Hematopoietic multipotent progenitor cell treated with erythropoietin and hydrocortisone succinate and interleukin-3 and kit ligand, for 15 days (in vitro differentiated cells): ENCODE results near the gene CLDN3.
"Not testable (repeated sequence)": the region's sequence is repeated elsewhere in the genome, so short reads cannot be mapped to it uniquely, and the experiment has no call there.

Experiments
- DNase-seq: peaks from one replicate; pipeline ENCODE4 v3.0.0-alpha.2; 2015; ENCODE audit warnings: low spot score

CLDN3 gene, protein sequence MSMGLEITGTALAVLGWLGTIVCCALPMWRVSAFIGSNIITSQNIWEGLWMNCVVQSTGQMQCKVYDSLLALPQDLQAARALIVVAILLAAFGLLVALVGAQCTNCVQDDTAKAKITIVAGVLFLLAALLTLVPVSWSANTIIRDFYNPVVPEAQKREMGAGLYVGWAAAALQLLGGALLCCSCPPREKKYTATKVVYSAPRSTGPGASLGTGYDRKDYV

DNA sequence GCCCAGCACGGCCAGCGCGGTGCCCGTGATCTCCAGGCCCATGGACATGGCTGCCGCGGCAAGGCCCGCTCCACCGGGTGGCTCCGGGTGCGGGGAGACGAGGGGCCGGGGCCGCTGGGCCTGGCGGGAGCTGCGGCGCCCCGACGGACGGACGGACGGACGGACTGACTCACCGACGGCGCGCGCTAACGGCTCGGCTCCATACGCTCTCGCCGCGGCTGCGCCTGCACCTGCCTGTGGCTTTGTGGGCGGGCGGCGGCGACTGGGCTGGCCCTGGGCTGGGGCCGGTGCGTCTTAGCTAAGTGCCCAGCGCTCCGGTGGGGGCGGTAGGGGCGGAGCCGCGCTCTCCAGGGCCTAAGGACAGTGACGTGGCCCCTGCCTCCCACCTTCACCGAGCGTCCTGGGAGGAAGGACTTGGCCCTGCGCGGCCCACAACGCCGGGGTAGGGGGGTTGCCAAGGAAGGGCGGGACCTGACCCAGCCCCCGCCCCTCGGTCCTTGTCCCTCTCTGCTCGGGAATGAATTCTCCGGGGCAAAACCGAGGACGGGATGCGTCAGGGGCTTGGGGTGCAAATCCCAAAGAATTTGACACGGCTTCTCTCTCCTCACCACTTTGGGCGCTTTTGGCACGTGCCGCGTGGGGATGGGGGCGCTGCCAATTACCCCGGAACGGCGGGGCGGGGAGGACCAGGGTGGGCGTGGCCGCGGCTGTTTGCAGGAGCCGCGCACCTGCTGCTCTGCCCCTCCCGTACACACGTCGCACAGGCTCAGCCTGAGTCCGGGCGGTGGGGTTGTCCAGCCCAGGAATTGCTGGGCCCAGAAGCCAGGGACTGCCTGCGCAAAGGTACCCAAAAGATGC is at the start of gene CLDN3:
Gene CLDN3 (minus strand): TSS at position 269 of the 858 bp plus-strand sequence. CDS start 221 bp downstream, at position 48.
- DNase-seq = no peak

DNA sequence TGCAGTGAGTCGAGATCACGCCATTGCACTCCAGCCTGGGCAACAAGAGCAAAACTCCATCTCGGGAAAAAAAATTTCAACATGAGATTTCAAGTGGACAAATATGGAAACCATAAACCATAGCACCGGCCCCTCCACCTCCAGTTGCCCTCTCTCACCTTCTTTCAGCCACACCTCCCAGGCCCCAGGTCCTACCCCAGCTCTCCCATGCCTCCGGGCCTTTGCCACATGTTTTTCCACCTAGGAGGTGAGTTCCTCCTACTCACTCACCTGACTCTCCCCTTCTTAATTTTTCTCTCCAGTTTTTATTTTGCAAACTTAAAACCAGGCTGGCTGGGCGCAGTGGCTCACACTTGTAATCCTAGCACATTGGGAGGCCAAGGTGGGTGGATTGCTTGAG is 47.1 kb upstream of the CLDN3 start:
- no peak for DNase-seq

DNA sequence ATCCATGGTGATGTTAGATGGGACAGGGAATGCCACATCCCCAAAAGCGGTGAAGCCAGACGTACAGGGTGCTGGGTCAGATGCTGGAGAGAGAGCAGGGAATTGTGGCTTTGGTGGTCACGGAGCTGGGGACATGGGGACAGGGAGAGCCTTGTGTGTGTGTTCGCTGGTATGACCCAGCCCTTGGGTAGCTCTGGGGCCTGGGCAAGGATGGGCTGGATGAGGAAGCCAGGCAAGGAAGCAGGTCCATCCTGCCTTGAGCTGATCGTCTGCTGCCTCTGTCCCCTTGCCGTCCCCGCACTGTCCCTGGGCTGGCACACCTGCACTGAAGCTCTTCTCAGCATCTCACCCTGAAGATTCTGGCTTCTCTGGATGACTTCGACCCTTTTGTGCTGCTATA is 45.4 kb upstream of the CLDN3 start:
- no peak for DNase-seq

DNA sequence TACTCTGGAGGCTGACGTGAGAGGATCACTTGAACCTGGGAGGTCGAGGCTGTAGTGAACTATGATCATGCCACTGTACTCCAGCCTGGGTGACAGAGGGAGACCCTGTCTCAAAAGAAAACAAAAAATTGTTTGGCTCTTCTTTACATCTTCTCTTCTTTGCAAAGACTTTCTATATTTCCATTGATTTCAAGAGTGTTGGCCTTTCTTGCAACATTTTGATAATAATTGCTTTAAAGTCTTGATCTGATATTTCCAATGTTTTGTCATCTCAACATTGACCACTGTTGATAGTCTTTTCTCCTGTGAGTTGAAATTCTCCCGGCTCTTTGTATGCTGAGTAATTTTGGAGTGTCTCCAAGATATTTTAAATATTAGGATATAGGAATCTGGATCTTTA is 42.9 kb upstream of the CLDN3 start:
- DNase-seq = no peak

DNA sequence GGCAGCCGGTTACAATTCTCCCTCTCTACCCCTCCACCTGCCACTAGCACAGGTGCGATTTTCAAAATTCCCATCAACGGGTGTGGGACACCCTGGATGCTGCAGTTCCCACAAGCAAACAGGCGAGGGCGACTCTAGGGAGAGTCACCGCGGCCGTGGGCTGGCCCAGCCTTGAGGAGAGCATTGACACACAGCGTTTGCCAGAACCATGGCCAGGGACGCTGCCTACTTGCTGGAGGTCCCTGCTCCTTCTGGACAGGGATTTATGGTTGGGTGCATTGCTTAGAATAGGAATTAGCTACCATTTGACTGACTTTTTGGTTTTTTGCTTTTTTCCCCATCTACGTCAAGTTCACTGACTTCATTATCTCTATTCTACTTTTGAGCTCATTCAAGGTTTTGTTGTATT is 41.7 kb upstream of the CLDN3 start:
- DNase-seq = peak; percentile 75

DNA sequence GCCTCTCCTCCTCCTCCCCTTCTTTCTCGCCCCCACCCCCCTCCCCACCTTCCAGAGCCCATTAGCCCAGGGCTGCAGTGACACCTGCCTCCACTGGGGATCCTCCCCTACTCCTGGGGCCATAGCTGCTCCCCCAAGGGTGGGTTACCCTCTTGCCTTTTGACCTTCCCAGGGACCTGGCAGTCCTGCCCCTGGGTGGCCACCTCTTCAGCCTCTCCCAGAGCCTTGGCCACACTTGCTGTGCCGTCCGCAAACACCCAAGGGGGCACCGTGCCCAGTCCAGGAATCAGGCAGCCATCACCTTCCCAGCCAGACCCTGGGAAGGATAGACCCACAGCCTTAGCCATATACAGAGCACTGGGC is 40.9 kb upstream of the CLDN3 start:
- no peak for DNase-seq

DNA sequence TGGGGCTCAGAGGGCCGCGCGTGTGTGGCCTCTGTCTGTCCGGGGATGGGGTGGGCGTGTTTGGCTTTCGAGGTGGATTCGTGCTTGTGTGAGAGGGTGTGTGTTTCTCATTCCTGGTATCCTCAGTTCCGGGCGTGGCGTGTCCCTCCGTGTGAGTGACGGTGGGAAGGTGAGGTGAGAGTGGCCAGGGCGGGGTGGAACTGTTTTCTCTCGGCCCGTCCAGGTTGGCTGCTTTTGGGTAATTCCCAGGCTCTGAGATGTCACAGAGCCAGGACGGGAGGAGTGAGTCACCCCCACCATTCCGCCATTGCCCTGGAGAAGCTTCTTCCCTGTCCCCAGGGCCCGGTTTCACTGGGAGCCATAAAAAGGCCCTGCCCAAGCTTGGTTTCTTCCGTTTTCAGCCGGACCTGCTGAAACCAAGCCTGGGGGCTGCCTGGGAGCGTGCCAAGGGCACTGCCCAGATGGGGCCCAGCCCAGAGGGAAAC is 39.4 kb upstream of the CLDN3 start:
- no peak for DNase-seq

DNA sequence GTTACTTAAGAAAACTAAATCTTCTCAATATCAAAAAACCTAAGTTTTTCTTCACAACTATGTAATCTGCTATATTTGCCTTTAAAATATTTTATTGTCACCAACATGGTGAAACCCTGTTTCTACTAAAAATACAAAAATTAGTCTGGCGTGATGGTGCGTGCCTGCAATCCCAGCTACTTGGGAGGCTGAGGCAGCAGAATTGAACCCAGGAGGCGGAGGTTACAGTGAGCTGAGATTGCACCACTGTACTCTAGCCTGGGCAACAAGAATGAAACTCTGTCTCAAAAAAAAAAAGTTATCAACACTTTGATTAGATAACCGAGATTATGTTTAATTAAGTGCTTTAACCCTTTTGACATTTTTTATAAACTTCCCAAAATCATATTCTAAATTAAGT is 32.4 kb upstream of the CLDN3 start:
- DNase-seq = no peak

DNA sequence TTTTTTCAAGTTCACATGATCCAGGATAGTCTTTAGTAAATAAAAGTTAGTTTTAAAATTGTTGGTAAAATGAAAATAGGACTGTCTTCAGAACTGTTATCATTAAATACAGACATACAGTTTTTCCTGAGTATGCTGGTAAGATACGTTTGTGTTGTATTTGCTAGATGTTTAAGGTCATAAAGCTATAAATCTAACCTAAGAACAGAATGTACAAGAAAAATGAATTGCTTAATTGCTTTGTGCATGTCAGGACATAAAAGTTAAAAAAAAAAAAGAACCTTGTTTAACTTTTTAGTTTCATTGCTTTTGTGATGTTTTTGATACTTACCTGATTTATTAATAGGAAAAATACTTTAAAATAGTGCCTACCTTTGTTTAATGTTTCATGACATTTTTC is 31.5 kb upstream of the CLDN3 start:
- no peak for DNase-seq

DNA sequence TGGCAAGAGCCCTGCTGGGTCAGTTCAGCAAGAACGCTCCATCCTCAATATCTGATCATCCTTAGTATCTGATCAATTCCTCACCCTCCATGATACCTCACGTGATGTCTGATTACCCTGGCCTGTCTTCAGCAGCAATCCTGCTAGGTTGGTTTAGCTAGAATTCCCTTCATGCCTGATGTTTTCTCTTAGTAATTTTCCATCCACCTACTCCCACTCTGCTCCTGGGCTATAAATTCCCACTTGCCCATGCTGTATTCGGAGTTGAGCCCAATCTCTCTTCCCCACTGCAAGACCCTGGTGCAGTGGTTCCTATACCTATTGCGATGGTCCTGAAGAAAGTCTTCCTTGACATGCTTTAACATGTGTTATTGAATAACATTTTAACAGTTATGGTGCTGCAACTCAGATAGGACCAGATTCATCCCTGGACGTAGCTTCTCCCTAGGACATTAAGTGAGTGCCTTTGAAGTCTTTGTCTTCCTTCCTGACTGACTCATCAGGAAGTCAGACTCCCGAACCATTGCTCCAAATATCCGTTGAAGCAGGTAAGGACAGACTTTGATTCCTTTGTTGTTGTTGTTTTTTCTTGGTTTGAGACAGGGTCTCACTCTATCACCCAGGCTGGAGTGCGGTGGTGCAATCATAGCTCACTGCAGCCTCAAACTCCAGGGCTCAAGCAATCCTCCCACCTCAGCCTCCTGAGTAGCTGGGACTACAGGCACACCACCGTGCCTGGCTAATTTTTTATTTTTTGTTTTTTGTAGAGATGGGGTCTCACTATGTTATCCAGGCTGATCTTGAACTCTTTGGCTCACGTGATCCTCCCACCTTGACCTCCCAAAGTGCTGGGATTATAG is 29.4 kb upstream of the CLDN3 start:
- no peak for DNase-seq

DNA sequence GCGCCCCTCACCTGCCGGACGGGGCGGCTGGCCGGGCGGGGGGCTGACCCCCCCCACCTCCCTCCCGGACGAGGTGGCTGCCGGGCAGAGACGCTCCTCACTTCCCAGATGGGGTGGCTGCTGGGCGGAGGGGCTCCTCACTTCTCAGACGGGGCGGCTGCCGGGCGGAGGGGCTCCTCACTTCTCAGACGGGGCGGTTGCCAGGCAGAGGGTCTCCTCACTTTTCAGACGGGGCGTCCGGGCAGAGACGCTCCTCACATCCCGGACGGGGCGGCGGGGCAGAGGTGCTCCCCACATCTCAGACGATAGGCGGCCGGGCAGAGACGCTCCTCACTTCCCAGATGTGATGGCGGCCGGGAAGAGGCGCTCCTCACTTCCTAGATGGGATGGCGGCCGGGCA is 27.1 kb upstream of the CLDN3 start:
- DNase-seq = not testable (repeated sequence)

DNA sequence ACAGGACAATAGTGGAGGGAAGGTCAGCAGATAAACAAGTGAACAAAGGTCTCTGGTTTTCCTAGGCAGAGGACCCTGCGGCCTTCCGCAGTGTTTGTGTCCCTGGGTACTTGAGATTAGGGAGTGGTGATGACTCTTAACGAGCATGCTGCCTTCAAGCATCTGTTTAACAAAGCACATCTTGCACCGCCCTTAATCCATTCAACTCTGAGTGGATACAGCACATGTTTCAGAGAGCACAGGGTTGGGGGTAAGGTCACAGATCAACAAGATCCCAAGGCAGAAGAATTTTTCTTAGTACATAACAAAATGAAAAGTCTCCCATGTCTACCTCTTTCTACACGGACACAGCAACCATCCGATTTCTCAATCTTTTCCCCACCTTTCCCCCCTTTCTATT is 26.6 kb upstream of the CLDN3 start:
- not testable (repeated sequence) for DNase-seq

DNA sequence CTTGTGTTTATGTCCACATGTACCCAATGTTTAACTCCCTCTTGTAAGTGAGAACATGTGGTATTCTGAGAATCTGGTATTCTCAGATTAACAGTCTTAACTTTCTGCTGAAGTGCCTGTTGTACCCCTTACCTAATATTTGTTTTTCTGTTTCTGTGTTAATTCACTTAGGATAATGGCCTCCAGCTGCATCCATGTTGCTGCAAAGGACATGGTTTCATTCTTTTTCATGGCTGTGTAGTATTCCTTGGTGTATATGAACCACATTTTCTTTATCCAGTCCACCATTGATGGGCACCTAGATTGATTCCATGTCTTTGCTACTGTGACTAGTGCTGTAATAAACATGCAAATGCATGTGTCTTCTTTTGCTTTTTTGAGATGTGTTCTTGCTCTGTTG is 25.1 kb upstream of the CLDN3 start:
- not testable (repeated sequence) for DNase-seq

DNA sequence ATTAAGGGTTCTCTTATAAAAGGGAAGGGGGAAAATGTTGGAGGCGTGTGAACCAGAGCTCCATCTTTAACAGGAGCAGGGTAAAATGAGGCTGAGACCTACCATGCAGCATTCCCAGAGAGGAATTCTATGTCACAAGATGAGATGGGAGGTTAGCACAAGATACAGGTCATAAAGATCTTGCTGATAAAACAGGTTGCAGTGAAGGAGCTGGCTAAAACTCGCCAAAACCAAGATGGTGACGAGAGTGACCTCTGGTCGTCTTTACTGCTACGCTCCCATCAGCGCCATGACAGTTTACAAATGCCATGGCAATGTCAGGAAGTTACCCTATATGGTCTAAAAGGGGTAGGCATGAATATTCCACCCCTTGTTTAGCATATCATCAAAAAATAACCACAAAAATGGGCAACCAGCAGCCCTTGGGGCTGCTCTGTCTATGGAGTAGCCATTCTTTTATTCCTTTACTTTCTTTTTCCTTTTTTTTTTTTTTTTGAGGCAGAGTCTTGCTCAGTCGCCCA is 21.2 kb upstream of the CLDN3 start:
- DNase-seq = not testable (repeated sequence)

DNA sequence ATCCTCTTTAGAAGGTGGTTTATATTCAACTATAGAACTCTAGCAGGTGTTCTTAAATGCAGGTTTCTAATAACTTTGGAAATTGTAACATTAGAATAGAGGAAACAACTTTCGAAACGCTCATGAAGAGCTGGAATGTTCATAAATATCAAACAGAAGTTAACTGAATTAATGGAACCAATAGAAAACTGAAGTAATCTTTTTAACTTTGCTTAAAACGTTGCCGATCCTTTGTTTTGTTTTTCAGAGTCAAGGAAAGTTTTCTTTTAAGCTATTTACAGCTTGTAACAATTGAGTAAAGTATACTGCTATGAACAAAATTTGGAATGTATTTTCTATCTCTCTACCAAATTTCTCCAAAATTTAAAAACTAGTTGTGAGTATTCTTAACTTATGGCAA is 19.0 kb upstream of the CLDN3 start:
- DNase-seq = no peak

DNA sequence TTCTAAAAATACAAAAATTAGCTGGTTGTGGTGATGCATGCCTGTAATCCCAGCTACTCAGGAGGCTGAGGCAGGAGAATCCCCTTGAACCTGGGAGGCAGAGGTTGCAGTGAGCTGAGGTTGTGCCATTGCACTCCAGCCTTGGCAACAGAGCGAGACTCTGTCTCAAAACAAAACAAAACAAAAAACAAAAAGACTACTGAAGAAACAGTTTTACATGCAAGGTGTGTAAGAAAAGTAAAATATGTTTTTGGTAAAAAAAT is 17.6 kb upstream of the CLDN3 start:
- DNase-seq = not testable (repeated sequence)

DNA sequence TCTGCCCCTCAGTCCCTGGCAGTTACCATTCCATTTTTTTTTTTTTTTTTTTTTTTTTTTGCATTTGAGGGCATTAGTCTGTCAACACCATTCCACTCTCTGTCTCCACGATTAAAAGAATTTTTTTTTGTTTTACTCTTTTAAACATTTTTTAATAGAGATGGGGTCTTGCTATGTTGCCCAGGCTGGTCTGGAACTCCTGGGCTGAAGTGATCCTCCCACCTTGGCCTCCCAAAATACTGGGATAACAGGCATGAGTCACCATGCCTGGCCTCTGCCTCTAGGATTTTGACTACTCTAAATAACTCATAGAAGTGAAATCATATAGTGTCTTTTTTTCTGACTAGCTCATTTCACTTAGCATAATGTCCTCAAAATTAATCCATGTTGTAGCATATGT is 16.5 kb upstream of the CLDN3 start:
- DNase-seq = no peak

DNA sequence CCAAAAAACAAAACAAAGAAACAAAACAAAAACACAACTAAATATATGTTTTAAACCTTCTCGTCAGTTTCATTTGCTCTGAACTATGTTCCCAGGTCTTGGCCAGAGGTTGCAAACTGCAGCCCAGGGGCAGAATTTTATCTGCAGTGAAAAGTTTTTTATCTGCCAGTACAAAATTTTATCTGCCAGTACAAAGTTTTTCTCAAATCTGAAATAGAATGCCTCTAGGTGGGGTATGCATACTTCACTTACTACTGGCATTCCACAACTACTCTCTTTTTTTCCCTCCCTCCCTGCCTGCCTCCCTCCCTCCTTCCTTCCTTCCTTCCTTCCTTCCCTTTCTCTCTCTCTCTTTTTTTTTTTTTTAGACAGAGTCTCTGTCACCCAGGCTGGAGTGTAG is 9.4 kb upstream of the CLDN3 start:
- DNase-seq = no peak

DNA sequence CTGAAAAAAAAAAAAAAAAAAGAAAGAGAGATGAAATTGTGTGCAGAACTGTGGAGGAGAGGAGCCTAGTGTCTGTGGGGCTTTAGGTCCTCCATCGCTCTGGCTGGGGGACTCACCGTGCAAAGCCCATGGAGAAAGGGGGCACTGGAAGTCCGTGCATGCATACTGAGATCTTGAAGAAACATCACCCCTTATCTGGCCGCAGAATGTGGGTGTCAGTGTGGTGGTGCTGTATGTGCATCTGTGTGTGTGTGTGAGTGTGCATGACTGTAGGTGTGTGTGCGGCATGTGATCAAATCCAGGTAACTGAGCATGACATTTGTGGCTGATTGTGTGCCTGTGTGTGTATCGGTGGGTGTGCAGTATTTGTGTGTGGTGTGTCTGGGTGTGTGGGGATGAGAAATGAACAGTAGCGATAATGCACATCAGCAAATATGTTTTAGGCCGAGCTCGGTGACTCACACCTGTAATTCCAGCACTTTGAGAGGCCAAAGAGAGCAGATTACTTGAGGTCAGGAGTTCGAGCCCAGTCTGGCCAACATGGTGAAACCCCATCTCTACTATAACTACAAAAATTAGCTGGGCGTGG is 8.8 kb upstream of the CLDN3 start:
- DNase-seq = no peak

DNA sequence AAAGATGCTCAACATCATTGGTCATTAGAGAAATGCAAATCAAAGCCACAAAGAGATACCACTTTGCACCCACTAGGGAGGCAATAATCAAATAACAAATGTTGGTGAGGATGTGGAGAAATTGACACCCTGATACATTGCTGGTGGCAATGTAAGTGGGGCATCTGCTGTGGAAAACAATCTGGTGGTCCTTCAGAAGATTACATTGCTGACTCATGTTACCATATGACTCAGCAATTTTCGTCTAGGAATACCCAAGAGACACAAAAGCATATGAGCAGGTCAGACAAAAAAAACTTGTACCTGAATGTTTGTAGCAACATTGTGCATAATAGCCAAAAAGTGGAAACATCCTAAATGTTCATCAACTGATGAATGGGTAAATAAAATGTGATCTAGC is 4.9 kb upstream of the CLDN3 start:
- DNase-seq = peak; percentile 19

DNA sequence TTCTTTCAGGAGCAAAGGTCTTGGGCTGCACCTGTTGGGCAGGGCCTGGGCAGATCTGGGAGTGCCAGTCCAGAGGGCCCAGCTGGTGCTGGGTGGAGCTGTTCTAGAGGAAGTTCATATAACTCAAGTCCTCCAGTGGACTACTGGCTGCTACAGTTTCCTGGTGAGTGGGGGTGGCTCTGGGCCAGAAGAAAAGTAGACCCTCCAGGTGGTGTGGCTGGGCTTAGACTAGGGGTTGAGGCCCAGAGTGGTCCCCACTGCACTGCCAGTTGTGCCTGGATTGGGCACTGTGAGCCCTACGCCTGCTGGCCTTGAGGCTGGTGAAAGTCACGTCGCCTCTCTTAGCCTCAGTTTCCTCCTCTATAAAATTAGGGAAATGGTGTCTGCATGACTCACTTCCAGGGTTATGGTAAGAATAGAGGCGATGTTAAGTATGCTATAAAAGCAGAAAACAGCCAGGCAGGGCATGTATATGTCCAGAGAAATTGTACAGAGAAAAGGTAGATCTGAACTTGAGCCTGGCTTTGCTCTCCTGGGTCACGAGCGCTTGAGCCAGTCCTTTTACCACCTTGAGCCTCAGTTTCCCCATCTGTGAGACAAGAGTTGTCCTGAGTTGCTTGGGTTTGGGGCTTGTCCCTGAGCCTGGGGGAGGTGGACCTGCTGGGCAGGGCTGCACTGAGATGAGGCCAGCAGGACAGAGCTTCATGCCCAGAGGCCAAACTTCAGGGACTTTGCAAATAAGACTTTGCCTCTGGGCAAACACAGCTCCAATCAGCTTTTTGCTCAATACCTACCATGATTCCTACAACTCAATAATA is 3.8 kb upstream of the CLDN3 start:
- no peak for DNase-seq
